Activated CD4-positive, alpha-beta T cell treated with anti-CD3 and anti-CD28 coated beads, Interleukin-2, amount 10 ng/mL, durations not matched to agents 7 days and 5 days (primary cell): ENCODE data around the gene GRAPL. TPM values are rescaled to one million over a fixed set of nuclear protein-coding genes. Genes with fewer than 3 reads are reported as not detected.
"Not testable (repeated sequence)": the region's sequence is repeated elsewhere in the genome, so short reads cannot be mapped to it uniquely, and the experiment has no call there.

Experiments
- CTCF ChIA-PET: fragments of 350-600 bp; sonication (Branson Sonifier 250); formaldehyde crosslinking; loops from one replicate; lab custom pipeline; 2021; ENCODE audit warnings: antibody characterized with exemption; lab: Charles Lee
- POLR2A ChIA-PET: fragments of 350-600 bp; sonication (Branson Sonifier 250); formaldehyde crosslinking; loops from one replicate; lab custom pipeline; 2021; ENCODE audit warnings: antibody characterized with exemption; lab: Charles Lee
- DNase-seq: peaks from one replicate; pipeline ENCODE4 v3.0.0-alpha.2; 2020
- H3K27ac Mint-ChIP-seq: one replicate; pipeline ENCODE4 v1.8.0; 2021; ENCODE audit warnings: mild to moderate bottlenecking, moderate library complexity, mixed read lengths
- H3K27me3 Mint-ChIP-seq: one replicate; pipeline ENCODE4 v1.8.0; 2021; ENCODE audit warnings: mixed read lengths
- H3K36me3 Mint-ChIP-seq: one replicate; pipeline ENCODE4 v1.8.0; 2021; ENCODE audit warnings: low read depth, mixed read lengths
- H3K4me1 Mint-ChIP-seq: one replicate; pipeline ENCODE4 v1.8.0; 2021; ENCODE audit warnings: mixed read lengths
- H3K4me3 Mint-ChIP-seq: one replicate; pipeline ENCODE4 v1.8.0; 2021; ENCODE audit warnings: mild to moderate bottlenecking, moderate library complexity, mixed read lengths
- H3K9me3 Mint-ChIP-seq: one replicate; pipeline ENCODE4 v1.8.0; 2021; ENCODE audit warnings: mixed read lengths
- total RNA-seq, 2 experiments: library from RNA; stranded (reverse); gene quantifications; one replicate each; pipeline ENCODE4 v1.2.3, GENCODE V29; 2021

GRAPL gene
- total RNA-seq, 2 experiments from 2014 or later, result 16.3 to 25.3 TPM

DNA sequence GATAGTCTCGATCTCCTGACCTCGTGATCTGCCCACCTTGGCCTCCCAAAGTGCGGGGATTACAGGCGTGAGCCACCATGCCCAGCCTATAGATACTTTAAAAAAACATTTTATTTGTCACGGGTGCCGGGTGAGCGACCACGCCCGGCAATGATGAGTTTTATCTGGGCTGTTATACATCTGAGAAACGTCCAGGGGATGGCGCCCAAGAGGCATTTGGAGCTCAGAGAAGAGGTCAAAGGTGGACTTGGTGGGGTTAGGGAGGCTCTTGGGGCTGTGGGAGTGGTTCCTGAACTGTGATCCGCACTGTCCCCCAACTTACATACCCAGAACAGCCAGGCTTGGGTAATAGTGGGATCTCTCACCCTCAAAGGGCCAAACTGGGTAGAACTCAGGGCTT, 8.7 kb upstream of the GRAPL start:
- H3K4me3 Mint-ChIP-seq, POLR2A ChIA-PET, H3K36me3 Mint-ChIP-seq, H3K27me3 Mint-ChIP-seq, DNase-seq, CTCF ChIA-PET, H3K9me3 Mint-ChIP-seq, H3K4me1 Mint-ChIP-seq, H3K27ac Mint-ChIP-seq: not testable (repeated sequence)

DNA sequence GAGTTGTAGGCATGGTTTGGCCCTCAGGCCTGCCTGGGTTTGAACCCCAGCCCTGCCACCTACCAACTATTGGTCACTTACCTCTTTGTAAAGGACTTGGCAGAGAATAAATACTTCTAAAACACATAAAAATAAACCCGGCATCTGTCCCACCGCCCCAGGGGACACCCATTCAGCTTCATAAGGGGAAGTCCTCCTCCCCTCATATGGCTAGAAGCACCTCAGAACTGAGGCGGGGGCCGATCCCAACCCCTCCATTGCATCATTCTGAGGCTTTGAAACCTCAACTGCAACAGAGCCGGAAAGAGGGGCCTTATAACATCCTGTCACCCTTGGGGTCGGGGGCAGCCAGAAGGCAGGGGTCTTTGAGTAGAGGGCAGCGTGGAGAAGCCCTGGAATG, 2.1 kb upstream of the GRAPL start:
- H3K4me3 Mint-ChIP-seq, H3K27me3 Mint-ChIP-seq, H3K9me3 Mint-ChIP-seq, H3K36me3 Mint-ChIP-seq, CTCF ChIA-PET, H3K4me1 Mint-ChIP-seq, H3K27ac Mint-ChIP-seq, DNase-seq, POLR2A ChIA-PET: not testable (repeated sequence)

DNA sequence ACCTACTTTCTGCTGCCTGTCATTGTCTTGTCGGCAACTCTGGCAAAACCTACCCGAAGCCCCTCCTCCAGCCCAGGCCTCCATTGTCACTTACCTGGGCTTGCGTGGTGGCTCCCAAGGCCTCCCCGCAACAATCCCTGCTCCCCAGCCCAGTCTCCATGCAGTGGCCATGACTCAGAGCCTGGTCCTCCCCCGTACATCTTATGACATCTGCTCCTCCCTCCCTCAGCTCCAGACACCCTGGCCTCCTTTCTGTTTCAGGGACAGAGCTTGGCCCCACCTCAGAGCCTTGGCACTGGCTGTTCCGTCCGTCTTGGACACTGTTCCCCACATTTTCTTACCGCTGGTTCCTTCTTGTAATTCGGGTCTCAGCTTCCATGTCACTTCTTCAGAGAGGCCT, 2.1 kb downstream of the GRAPL start:
- H3K36me3 Mint-ChIP-seq, H3K9me3 Mint-ChIP-seq, DNase-seq, POLR2A ChIA-PET, H3K27ac Mint-ChIP-seq, H3K27me3 Mint-ChIP-seq, CTCF ChIA-PET, H3K4me1 Mint-ChIP-seq, H3K4me3 Mint-ChIP-seq: not testable (repeated sequence)

DNA sequence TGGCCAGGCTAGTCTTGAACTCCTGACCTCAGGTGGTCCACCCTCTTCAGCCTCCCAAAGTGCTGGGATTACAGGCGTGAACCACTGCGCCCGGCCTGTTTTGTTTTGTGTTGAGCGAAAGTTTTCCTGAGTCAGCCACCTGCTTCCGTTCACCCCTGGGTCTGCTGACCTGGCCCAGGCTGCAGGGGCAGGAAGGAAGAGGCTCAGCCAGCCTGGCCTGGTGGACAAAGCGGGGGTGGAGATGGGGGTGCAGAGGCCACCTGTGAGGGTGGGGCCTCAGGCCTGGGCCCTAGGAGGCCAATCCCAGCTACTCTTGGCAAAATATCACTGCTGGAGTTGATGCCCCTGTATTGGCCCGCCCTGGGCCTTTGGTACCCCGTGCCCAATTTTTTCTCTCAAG, 3.7 kb downstream of the GRAPL start:
- POLR2A ChIA-PET, H3K9me3 Mint-ChIP-seq, H3K27ac Mint-ChIP-seq, CTCF ChIA-PET, H3K4me1 Mint-ChIP-seq, H3K4me3 Mint-ChIP-seq, DNase-seq, H3K27me3 Mint-ChIP-seq, H3K36me3 Mint-ChIP-seq: not testable (repeated sequence)

DNA sequence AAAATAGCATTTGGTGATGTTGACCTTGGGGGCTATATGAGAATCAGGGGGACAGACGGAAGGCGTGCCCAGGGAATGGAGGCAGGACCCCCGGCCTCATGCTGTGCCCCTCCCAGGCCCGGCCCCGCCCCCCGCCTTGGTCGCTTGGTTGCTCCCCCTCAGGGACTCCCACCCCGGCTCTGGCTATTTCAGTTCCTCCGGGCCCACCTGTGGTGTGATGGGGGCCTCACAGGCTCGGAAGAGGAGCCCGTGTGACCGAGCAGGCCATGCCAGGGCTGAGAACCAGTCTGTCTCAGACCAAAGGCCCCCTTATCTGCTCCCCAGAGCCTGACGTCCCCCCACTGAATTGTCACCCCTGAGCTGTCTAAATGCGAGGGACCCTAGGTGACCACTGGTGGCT, 4.4 kb downstream of the GRAPL start:
- CTCF ChIA-PET, POLR2A ChIA-PET, H3K4me3 Mint-ChIP-seq, H3K36me3 Mint-ChIP-seq, H3K27me3 Mint-ChIP-seq, H3K27ac Mint-ChIP-seq, DNase-seq, H3K9me3 Mint-ChIP-seq, H3K4me1 Mint-ChIP-seq: not testable (repeated sequence)

DNA sequence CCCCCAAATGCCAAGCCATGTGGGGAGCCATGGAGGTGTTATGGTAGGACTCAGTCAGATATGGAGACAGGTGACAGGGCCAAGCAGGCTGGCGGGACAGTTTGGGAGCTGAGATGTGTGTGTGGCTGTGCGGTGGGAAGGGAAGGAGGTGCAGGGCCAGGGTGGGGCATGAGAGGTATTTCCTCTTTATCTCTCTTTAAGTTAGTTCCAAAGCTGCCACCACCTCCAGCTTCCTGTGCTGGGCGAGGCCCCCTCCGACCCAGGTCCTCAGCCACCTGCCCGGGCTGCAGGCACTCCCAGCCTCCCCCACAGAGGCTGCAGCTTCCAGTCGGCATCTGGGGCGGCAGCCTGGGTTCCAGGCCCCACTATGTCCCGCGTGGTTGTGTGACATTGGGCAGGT, 6.4 kb downstream of the GRAPL start:
- POLR2A ChIA-PET, DNase-seq, H3K27ac Mint-ChIP-seq, H3K4me1 Mint-ChIP-seq, H3K36me3 Mint-ChIP-seq, H3K4me3 Mint-ChIP-seq, H3K27me3 Mint-ChIP-seq, H3K9me3 Mint-ChIP-seq, CTCF ChIA-PET: not testable (repeated sequence)

DNA sequence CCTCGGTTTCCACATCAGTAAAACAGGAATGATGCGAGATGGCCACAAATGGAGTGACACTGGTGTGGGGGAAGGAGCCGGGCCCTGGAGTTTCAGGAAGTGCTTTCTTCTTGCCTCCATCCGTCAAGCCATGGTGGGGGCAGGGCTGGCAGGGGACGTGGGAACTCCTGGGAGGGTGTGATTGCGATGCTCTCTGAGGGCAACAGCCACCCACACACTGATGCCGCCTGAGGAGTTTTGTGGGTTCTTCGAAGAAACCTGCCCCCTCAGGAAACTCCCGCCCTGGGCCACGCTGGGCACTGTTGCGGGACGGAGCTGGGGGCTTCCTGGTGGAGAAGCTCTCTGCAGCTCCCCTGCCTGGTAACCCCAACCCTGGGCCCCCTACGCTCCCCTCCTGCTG, 8.0 kb downstream of the GRAPL start:
- DNase-seq, H3K27me3 Mint-ChIP-seq, H3K4me1 Mint-ChIP-seq, H3K27ac Mint-ChIP-seq, POLR2A ChIA-PET, CTCF ChIA-PET, H3K4me3 Mint-ChIP-seq, H3K36me3 Mint-ChIP-seq, H3K9me3 Mint-ChIP-seq: not testable (repeated sequence)

DNA sequence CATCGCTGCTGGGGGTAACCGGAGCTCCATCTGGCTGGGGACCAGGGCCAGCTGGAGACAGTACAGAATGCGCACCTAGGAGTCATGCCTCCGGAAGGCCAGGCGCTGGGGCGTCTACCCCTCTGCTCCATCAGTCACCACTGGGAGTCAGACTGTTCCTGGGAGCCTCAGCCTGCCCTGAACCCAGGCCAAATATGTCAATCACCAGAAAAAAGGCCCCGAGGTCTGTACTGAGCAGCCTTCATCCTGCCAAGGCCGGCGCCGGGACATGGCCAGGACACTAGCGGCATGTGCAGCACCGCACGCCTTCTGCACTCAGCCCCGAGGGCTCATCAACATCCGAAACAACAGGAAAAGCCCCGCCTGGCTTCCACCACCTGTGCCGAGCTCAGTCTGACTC, 8.7 kb downstream of the GRAPL start:
- H3K9me3 Mint-ChIP-seq, H3K4me1 Mint-ChIP-seq, H3K4me3 Mint-ChIP-seq, CTCF ChIA-PET, DNase-seq, POLR2A ChIA-PET, H3K36me3 Mint-ChIP-seq, H3K27me3 Mint-ChIP-seq, H3K27ac Mint-ChIP-seq: not testable (repeated sequence)

DNA sequence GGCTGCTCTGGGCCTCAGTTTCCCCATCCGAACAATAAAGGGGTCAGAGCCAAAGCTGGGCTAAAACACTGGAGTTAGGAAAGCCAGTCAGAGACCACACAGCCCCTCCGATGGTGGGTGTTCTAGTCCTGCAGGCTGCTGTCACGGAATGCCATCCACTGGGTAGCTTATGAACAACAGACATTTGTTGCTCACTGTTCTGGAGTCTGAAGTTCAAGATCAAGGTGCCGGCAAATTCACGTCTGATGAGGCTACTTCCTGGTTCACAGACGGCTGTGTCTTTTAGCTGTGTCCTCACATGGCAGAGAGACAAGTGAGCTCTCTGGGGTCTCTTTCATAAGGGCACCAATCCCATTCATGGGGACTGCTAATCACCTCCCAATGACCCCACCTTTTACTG, 9.2 kb downstream of the GRAPL start:
- POLR2A ChIA-PET, DNase-seq, H3K36me3 Mint-ChIP-seq, H3K4me3 Mint-ChIP-seq, H3K4me1 Mint-ChIP-seq, H3K27me3 Mint-ChIP-seq, H3K27ac Mint-ChIP-seq, CTCF ChIA-PET, H3K9me3 Mint-ChIP-seq: not testable (repeated sequence)

DNA sequence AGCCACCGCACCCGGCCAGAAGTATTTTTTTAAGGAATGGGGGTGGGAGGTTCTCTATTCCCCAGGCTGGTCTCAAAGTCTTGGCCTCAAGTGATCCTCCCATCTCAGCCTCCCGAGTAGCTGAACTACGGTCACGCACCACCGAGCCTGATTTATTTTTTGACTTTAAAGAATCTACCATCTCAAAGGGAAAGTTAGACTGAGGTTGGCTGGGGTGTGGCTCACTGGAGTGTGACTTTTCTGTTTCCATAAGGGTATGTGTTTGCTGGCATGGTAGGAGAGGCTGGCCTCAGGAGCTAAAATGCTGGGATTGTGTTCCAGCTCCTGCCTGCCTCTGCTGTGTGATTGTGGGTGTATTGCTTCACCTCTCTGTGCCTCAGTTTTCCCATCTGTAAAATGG, 10.6 kb downstream of the GRAPL start:
- H3K4me1 Mint-ChIP-seq, H3K27me3 Mint-ChIP-seq, CTCF ChIA-PET, POLR2A ChIA-PET, H3K36me3 Mint-ChIP-seq, H3K9me3 Mint-ChIP-seq, H3K4me3 Mint-ChIP-seq, DNase-seq, H3K27ac Mint-ChIP-seq: not testable (repeated sequence)

DNA sequence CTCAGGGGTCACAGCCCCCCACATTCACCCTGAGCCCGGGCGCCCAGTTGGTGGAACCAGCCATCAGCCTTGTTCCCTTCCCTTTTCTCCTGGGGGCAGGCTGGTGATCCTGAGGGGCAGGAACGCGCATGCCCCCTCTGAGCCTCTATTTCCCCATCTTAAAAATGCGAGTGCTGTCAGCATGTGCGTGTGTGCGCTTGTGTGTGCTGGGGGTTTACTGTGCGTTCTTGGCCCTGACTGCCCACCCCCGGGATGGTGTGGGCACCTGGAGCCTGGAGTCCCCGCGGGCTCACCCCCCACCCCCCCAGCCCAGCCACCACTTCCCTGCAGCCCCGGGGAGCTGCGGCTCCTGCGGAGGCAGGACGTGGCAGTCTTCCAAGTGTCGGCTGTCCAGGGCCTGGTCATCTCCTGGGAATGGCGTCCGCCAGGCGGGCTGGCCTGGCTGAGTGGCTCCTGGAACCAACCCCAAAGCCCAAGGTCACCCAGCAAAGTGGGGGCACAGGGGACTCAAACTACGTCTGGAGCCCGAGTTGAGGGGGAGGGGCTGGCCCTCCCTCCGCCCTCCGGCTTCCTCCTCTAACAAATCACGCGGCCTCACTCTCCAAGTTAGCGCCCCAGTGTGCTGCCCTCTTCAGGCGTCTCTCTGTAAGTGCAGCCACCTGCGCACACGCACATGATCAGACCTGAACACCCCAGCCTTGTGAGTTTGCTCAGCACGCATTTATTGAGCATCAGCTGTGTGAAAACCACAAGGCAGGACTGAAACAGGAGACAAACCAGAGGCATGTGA, 14.2 kb downstream of the GRAPL start:
- DNase-seq, CTCF ChIA-PET, H3K36me3 Mint-ChIP-seq, H3K9me3 Mint-ChIP-seq, H3K4me3 Mint-ChIP-seq, H3K4me1 Mint-ChIP-seq, H3K27me3 Mint-ChIP-seq, H3K27ac Mint-ChIP-seq, POLR2A ChIA-PET: not testable (repeated sequence)

DNA sequence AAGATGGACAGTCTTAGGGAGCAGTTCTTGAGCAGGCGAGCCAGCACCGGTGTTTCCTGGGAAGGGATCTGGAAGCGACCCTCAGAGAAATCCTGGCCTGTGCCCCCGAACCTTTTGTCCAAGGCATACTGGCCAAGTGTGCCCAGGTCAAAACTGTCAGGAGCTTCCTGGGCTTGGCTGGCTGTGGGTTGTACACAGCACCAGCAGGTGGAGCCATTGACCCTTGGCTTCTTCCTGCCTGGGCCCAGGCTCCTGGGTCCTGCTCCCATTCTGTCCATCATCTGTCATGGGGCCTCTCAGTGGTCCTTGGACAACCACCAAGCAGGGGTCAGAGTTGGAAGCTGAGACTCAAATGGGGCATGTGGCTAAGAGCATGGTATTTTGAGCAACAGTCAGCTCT, 15.0 kb downstream of the GRAPL start:
- H3K4me3 Mint-ChIP-seq, H3K27ac Mint-ChIP-seq, H3K9me3 Mint-ChIP-seq, CTCF ChIA-PET, H3K4me1 Mint-ChIP-seq, H3K36me3 Mint-ChIP-seq, H3K27me3 Mint-ChIP-seq, DNase-seq, POLR2A ChIA-PET: not testable (repeated sequence)

DNA sequence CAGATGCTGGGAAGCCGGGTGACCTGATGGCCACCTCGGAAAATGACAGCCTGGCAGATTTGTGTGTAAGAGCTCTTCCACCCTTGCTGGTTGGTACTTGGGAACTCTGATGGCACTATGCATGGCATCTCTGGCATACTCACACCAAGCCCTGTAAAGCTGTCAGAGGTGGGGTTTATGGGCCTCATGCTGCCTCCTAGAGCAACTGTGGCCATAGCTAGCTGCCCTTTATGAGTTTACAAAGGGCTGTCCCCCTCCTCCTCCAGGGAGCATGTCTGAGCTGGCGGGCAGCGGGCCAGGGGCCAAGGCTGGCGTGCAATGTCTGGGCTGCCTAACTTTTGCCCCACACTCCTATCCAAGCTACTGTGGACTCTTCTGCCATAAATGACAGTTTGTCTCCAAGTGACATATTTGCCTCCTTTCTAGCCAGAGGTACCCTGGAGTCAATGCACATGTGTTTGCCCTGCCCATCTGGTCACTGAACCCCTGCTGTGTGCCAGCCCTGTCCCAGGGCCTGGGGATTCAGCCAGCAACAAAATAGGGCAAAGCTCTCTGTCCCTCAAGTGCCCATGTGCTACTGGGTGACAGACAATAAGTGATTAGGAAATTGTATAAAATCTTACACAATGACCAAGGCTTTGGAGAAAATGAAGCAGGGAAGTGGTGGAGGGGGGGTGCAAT, 15.8 kb downstream of the GRAPL start:
- CTCF ChIA-PET, H3K27me3 Mint-ChIP-seq, H3K9me3 Mint-ChIP-seq, H3K4me3 Mint-ChIP-seq, H3K4me1 Mint-ChIP-seq, DNase-seq, H3K36me3 Mint-ChIP-seq, H3K27ac Mint-ChIP-seq, POLR2A ChIA-PET: not testable (repeated sequence)

DNA sequence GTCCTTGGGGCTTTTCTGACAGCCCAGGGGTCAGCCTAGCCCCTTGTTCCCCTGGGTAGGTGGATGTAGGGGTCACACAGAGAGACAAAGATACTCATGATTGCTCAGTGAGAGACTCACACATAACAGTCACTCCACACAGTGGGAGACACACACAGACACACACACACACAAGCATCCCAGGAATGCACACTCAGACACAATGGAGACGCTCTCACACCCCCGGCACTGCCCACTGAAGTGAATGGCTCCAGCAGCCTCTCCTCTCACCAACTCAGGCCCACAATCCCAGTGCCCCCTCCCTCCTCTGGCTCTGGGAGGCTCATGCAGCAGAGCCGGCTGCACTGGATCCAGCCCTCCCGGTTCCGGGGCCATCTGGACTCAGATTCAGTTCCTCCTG, 17.0 kb downstream of the GRAPL start:
- DNase-seq, H3K4me3 Mint-ChIP-seq, POLR2A ChIA-PET, H3K27ac Mint-ChIP-seq, H3K4me1 Mint-ChIP-seq, CTCF ChIA-PET, H3K9me3 Mint-ChIP-seq, H3K36me3 Mint-ChIP-seq, H3K27me3 Mint-ChIP-seq: not testable (repeated sequence)
